T-helper 9 cell (primary cell): Measurements from ENCODE around the gene GCLC.
"Not testable (repeated sequence)": the region's sequence is repeated elsewhere in the genome, so short reads cannot be mapped to it uniquely, and the experiment has no call there.

ENCODE experiments used
- DNase-seq: peaks from one replicate; pipeline ENCODE4 v3.0.0-alpha.2; 2020

GCLC gene

DNA sequence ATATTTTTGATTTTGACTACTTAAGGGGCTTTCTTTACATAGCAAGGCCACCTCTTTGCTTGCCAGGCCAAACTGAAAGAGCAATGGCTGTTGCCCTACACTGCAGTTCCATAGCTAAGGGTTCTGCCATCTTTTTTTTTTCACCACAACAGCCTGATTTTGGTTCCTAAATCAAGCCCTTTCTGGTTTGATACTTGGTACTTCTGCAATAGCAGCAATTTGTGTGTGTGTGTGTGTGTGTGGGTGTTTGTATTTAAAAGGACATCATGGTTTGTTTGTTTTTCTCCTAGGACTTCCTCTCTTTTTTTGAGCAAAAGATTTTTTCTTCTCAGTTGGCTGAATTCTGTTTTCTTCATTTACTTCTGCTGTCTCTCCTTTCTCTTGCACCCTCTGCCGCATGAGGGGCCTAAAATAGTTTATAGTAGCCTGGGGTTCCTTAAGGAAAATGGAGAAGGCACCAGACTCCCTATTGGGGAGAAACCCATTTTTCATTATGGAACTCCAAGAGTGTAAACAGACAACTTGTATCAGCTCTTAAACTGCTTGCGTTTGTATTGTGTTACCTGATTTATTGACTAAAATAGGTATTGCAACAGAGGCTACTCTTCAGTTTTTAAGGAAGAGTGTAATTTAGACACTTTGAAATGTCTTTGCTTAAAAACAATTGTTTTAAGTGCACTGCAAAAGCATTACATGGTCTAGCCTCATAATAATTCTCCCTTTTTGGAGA is 12.2 kb upstream of the GCLC start:
- no peak for DNase-seq

DNA sequence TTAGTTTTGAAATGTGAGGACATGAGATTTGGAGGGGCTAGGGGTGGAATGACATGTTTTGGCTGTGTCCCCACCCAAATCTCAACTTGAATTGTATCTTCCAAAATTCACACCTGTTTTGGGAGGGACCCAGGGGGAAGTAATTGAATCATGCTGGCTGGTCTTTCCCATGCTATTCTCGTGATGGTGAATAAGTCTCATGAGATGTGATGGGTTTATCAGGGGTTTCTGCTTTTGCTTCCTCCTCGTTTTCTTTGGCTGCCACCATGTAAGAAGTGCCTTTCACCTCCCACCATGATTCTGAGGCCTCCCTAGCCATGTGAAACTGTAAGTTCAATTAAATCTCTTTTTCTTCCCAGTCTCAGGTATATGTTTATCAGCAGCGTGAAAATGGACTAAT is 8.7 kb upstream of the GCLC start:
- not testable (repeated sequence) for DNase-seq

DNA sequence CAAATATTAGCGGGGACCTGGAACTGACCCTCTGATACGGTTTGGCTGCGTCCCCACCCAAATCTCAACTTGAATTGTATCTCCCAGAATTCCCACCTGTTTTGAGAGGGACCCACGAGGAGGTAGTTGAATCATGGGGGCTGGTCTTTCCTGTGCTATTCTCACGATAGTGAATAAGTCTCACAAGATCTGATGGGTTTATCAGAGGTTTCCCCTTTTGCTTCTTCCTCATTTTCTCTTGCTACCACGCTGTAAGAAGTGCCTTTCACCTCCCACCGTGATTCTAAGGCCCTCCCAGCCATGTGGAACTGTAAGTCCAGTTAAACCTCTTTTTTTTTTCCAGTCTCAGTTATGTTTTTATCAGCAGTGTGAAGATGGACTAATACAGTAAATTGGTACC is 6.8 kb upstream of the GCLC start:
- not testable (repeated sequence) for DNase-seq

DNA sequence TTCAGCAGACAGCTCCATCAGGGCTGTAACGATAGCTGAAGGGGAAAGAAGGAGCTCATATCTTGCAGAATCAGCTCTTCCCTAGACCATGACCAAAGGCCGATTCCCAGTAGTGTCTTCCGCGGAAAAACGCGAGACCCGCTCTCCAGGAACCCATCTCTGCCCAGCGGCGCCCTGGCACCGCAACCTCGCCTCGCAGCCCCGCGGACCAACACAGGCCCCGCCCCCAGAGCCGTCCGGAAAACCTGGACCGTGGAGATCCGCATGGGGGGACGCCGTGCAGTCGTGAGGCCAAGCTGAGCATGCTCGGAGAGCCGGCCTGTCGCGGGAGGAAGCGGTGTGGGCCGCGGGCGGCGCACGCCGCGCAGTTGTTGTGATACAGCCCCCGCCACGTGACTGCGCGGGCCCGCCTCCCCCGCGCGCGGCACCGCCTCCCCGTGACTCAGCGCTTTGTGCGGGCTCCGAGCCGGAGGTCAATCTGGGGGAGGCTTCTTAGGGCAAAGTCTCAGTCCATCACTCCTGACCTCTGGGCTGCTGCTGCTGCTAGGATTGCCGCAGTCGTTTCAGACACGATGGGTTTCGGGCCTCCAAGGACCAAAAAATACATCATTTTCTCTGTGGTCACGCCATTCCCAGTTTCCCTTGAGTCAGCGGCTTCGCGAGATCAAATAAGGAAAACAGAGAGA is 3.1 kb upstream of the GCLC start:
- peak; percentile 89 for DNase-seq

DNA sequence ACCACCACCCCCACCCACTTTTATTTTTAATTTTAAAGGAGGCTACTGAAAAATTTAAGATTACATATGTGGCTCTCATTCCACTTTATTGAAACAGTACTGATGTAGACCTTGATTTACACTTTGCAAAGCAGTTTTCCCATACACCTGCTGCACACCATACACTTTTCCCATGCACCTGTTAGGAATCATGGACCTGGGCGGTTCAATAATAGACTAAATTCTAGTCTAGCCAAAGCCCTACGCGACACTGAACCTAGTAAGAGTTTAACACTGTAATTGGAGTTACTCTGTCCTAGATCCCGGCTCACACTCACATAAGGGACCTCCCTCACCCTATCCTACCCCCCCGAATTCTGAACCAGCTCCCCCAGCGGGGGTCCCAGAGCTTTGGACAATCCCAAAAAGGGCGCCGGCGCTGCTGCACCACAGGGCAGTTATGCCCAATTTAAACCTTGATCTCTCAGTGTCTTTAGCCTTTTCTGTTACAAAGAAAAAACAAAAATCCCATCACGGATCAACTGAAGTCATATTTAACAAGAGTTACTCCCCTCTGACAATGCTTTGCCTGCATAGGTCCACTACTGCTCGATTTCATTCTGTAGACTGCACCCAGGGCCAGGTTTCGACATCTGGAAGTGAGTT is 2.4 kb upstream of the GCLC start:
- DNase-seq: no peak

DNA sequence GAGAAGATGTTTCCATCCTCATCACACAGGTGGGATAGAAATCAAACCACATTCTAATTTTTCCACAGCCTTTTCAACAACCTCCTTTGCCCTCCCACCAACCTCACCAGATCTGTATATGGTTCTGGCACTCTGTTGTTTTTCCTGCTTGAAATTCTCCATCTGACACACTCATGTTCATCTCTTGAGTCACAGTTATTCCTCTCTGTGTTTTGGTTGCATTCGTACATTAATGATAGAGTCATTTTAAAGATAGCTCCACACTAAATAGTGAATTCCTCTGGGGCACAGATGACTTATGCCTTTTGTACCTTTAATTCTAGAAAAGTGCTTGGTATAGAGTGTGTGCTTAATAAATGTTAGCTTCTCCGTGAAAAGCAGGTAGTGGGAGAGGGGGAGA is 1.4 kb upstream of the GCLC start:
- DNase-seq: no peak

DNA sequence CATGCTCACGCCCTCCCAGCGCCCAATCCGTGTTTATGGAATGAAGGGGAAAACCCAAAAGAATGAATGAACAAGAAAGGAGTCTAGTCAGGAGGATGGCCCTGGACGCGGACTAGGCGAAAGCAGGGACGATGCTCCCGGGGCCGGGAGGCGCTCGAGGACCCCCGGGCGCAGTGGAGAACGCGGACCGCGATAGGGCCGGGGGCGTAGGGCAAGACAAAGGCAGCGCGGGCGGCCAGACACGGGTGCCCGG is 758 bp downstream of the GCLC start:
- DNase-seq: no peak

DNA sequence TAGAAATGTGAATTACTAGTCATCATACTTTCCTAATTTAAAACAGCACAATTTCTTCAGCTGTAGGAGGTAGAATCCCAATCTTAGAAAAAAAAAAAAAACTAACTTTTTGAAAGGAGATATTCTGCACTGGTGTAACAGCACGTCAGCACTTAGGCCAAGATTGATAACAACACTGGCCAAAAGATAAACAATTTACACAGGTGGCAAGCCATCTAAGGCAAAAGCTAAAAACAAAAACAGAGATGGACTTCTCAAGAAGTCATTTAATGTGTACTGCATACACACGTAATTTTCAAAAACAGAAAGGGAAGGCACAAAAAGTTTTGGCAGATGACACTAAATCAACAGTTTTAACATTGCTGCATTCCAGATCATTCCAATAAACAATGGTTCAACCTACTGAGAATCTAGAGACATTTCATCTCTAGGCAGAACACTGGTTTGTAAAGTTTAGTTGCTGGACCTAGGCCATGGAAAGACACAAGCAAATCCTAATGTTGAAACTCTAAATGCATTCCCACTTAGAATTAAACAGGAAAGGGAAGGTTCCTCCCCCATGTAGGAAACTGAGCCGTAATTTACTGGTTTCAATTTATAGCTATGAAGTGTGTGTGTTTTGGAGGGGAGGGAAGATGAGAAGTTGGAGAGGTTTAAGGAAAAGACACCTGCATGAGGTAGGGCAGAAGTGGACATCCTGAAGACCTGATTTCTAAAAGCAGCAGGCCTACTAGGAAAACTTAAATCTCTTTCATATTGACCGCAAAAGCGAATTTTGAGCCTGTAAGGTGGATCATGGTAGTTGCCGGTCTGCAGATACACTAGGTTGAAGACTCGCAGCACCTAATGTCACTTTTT is 1.3 kb downstream of the GCLC start:
- no peak for DNase-seq

DNA sequence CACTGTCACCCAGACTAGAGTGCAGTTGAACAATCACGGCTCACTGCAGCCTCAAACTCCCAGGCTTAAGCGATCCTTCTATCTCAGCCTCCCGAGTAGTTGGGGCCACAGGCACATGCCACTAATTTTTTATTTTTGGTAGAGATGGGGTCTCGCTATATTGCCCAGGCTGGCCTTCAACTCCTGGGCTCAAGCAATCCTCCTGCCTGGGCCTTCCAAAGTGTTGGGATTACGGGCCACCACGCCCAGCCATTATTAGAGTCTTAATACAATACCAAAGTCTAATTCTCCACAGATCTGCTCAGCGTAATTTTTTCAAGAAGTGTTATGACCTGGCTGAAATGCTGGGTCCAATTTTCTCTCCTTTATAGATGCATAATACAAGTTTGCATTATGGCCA is 3.0 kb downstream of the GCLC start:
- no peak for DNase-seq

DNA sequence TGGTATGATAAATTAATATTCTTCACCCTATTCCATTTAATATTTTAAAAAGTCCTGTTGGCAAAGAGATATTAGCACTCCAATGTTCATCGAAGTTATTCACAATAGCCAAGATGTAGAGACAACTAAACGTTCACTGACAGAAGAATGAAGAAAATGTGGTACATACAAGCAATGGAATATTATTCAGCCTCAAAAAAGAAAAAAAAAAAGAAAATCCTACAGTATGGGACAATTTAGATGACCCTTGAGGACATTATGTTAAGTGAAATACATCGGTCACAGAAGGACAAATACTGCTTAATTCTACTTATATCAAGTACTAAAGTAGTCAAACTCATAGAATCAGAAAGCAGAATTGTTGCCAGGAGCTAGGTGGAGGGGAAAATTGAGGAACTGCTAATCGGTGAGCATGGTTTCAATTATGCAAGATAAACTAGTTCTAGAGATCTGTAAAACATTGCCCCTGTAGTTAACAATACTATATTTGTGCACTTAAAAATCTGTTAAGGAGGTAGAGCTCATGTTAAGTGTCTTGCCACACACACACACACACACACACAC is 4.7 kb downstream of the GCLC start:
- DNase-seq: no peak

DNA sequence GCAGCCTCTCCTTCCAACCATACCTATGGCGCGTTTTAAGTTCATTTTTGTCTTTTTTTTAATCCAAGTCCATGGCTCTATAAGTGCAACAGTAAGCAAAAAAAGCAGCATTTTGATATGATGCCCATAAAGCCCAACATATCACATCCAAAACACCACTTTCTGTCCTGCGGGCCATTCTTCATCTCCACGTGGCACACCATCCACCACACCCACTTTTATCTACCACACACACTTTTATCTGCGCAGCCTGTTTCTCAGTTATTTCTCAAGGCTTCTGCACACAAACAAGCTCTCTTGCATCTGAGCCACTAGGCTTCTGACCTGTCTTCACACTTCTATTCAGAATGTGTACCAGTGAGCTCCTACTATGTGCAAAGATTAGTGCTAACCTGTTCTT is 5.3 kb downstream of the GCLC start:
- no peak for DNase-seq

DNA sequence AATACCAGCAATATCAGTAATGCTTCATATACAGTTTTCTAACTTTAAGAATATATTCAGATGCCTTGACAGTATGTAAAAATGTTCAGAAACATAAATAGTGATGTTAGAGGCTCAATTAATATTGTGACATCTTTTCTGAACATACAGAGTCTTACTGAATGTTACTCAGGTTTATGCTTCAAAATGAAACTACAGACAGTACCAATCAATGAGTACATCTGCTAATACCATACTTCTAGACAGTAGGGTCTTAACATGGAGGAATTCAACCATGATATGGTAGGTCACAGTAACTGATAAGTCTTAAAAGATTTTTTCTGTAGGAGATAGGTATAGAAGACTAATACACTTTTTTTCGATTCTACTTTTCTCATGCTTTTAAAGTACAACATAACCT is 8.3 kb downstream of the GCLC start:
- no peak for DNase-seq

DNA sequence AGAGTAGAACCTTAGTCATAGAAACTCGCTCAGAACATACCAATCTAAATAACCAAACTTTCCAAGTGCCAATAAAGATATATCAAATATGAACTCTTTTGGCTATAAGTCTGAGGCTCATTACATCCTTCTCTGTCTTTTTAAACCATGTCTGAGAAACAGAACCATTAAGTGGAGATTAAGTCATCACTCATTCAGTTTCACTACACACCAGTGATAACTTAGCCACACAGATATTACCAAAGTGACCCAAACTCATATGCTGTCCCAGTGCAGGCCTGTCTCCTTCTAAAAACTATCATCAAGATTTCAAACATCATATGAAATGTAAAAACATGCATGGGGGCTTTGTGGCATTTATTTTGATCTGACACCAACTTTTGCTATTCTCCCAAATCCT is 12.0 kb downstream of the GCLC start:
- no peak for DNase-seq

DNA sequence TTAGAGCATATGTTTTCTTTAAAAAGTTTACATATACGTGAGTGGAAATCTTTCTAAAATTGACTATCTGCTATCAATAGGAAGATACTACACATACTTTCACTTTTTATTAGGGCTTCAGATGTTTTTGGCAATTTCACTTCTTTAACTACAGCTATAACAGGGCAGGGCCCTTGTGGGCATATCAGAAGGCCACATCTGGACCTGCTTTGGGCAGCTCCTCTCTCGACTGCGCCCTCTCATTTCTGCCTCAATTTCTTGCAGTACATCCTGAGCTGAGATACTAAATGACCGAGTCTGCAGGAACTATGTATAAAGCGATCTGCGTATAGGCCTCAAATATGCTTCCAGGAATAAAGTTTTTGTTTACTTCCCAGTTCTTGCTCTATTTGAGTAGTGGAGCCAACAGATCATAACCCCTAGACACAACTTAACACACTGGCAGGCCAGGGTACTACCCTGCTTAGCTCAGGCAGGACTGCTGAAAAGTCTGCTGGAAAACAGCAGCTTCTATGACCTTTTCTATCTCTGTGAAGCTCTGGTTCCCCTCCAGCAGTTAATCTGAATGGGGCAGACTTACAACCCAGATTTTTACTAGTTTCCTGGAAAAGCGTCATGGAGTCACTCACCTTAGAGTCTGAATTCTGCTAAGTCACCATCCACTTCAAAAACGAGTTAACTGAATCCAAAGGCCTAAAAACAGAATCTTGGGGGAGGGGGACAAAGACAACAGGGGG is 12.7 kb downstream of the GCLC start:
- no peak for DNase-seq

DNA sequence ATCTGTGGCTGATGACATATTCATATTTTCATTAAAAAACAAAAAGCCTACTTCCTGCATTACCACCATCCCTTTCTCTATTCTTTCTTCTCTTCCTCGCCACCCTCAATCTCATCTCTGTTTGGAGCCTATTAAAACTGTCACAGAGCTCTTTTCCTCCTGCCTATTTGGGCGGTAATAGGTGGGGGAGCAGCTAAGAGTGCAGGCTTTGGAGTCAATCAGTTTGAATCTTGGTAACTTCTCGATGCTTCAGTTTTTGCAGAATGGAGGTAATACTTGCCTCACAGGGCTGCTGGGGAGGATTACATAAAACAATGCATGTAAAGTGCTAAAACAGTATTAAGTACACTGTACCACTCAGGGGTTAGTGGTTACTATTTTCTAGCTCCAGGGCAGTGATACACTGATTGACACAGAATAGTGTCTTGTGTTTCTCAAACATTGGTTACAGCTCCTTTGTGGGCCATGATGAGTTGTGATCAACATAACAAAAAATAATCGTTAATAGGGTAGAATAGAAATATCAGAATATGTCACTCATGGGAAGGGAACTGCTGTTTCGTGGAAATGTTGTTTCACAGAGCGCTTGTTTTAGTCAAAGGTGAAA is 14.0 kb downstream of the GCLC start:
- no peak for DNase-seq

DNA sequence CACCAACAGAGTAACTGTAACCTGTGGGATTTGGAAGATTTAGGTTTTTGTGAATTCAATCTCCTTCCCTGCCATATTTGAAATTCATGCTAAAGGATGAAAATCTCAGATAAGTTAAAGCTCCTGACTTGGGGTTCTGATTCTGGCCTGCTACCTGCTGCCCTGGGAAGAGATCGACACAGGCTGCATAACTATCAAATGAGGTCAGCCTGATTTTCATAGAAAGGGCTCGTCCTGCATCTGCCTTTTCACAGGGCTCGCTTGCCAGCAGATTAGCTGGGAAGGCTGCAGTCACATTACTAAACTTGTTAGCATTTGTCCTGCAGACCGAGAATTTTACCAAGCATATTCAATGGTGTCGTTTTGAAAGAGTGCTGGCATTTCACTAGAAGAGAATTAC is 14.6 kb downstream of the GCLC start:
- no peak for DNase-seq

DNA sequence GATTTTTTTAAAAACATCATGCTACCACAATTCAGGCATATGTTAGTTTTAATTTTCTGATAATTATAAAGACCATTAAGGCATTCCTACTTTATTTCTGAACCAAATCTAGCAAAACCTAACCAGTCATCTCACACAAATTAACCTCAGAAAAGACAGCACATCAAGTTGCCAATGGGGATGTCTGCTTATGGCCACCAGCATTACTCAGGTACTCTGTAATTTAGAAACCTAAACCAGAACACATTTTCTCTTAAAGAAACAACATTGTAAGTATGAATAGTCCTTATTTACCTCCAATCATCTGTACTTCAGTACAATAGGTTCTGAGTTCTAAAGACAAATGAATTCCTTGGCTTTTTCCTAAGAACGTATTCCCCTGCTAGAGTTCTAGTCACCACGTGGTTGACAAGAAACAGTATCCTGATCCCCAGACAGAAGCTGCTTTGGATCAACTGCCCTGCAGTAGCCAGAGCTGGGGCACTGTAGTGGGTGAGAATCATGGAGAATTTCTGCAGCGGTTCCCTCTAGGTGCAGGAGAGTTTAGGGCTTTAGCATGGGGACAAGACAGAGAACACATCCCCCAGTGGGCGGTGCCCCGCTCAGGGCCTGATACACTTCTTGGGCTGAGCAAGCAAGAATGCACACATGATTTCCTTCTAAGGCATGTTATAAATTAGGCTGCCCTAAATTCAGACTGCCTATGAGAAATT is 15.4 kb downstream of the GCLC start:
- DNase-seq: no peak

DNA sequence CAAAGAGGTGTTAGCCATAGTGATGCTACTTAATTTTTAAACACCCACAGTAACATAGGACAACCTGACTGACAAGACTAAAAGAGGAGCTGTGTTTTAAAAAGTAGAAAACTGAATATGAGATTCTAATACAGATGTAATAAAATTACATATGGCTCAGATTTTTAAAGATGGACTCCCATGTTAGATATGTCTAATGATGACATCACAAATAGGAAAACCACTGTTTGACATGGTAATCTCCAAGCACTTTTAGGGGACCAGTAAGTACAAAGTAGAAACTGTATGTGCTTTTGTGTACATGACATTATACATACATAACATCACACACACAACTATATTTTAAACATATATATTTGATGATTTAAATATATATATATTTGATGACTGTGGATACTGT is 16.8 kb downstream of the GCLC start:
- DNase-seq: no peak

DNA sequence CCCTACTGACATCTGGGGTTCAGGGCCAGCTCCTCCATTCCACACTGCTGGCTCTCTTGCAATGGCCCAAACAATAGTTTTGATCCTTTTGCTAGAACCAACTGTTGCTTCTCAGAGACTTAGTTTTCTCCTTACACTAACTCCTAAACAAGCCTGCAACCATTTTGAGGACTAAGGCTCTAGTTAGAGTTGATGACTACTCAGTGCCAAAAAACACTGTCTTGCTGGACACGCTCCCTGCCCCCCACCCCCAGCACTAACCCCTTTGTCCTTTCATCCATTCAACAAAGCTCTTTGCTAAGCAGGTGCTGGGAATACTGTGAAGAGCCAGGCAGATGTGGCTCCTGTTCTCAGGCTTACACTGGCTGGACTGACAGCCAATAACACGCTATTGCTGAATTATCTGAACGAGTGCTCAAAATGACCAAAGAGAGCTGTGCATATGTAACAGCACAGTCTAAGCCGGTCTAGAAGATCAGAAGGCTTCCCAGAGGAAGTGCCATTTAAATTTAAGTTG is 17.6 kb downstream of the GCLC start:
- no peak for DNase-seq

DNA sequence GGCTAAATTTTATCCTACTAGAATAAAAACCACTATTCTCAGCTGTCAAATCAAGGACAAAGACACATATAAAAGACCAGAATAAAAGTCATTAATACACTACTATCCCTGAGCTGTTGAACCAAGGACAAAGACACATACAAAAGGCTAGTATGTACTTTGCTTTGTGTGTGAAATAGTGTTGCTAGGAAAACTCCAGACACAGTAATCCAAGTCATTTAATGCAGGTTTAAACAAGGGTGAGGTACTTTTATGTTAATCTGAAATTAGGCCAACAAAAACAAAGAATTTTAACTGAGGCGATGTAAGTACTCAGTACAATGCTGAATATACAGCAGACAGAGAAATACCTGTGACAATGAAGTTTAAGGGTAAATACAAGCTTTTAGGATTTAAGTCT is 18.9 kb downstream of the GCLC start:
- no peak for DNase-seq

DNA sequence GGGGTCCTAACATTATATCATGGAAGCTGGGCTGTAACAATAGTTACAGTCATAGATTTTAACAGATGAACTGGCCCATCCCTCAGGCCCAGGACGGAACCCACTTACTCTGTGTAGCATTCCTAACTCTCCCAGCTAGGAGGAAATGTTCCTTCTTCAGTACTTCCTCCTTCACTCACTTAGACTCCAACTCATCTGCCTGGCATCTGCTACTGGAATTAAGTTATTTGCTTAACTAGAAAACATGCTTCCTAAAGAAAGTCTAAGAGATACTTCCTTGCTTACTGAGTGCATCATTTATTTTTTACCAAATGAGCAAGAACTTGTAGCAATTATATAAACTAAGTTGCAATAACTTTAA is 20.5 kb downstream of the GCLC start:
- DNase-seq: no peak
